ENCODE measurements around the gene ITGA11. TPM values are rescaled to one million over a fixed set of nuclear protein-coding genes. Genes with fewer than 3 reads are reported as not detected.

ITGA11 gene
- total RNA-seq, 1 donor, result 567 TPM

DNA sequence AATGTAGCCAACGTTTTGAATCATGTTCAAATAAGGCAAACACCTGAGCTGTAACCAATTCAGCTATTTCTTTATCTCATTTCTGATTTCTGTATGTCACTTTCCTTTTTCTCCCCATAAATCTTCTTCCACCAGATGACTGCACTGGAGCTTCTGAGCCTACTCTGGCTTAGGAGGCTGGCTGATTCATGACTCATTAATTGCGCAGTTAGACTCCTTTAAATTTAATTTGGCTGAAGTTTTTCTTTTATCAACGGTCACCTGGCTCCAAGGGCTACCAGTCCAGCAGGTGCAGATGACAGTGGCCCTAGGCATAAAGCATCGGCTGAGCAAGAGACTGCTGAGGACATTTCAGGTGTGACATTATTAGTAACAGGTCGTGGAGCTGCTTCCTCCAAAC is 39.6 kb upstream of the ITGA11 start:
- H4K20me1 ChIP-seq (ENCODE audit: insufficient read depth, low read length), result no peaks in the 10 kb centered on the region
- no peak overlapping the region for H2AFZ ChIP-seq (ENCODE audit: low read length)
- no peaks in the 10 kb centered on the region for H3K79me2 ChIP-seq (ENCODE audit: insufficient read depth, low read length)
- TF ChIP-seq, protein P1, sequence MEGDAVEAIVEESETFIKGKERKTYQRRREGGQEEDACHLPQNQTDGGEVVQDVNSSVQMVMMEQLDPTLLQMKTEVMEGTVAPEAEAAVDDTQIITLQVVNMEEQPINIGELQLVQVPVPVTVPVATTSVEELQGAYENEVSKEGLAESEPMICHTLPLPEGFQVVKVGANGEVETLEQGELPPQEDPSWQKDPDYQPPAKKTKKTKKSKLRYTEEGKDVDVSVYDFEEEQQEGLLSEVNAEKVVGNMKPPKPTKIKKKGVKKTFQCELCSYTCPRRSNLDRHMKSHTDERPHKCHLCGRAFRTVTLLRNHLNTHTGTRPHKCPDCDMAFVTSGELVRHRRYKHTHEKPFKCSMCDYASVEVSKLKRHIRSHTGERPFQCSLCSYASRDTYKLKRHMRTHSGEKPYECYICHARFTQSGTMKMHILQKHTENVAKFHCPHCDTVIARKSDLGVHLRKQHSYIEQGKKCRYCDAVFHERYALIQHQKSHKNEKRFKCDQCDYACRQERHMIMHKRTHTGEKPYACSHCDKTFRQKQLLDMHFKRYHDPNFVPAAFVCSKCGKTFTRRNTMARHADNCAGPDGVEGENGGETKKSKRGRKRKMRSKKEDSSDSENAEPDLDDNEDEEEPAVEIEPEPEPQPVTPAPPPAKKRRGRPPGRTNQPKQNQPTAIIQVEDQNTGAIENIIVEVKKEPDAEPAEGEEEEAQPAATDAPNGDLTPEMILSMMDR (IDR thresholded peaks at IDR 0.05; ENCODE audit: extremely low read depth, low read depth, low read length), result no peak
- H3K27me3 ChIP-seq (ENCODE audit: insufficient read depth, low read length), result no peaks in the 10 kb centered on the region
- H3K9me3 ChIP-seq (ENCODE audit: low read depth, low read length), result no peaks in the 10 kb centered on the region
- peaks cover 26% of the 10 kb centered on the region for H3K4me1 ChIP-seq (ENCODE audit: insufficient read depth, low read length)
- H3K4me3 ChIP-seq (ENCODE audit: insufficient read depth, low read length), result no peak overlapping the region
- peak overlapping the region; percentile 12 for H3K4me2 ChIP-seq (ENCODE audit: insufficient read depth, low read length)
- H3K27ac ChIP-seq (ENCODE audit: low read depth, low read length), result no peak overlapping the region
- no peak for DNase-seq (ENCODE audit: insufficient read length, low spot score, missing footprints)
- no peaks in the 10 kb centered on the region for H3K36me3 ChIP-seq (ENCODE audit: insufficient read depth, low read length)

- H3K27me3 ChIP-seq (ENCODE audit: insufficient read depth, low read length), result no peaks in the 10 kb centered on the region
- H3K4me3 ChIP-seq (ENCODE audit: insufficient read depth, low read length), result no peak overlapping the region
- TF ChIP-seq, protein P1 (IDR thresholded peaks at IDR 0.05; ENCODE audit: extremely low read depth, low read depth, low read length), result no peak
- DNase-seq (ENCODE audit: insufficient read length, low spot score, missing footprints), result no peak
- no peak overlapping the region for H3K4me2 ChIP-seq (ENCODE audit: insufficient read depth, low read length)
- no peaks in the 10 kb centered on the region for H3K79me2 ChIP-seq (ENCODE audit: insufficient read depth, low read length)
- H3K36me3 ChIP-seq (ENCODE audit: insufficient read depth, low read length), result no peaks in the 10 kb centered on the region
- no peaks in the 10 kb centered on the region for H4K20me1 ChIP-seq (ENCODE audit: insufficient read depth, low read length)
- H3K4me1 ChIP-seq (ENCODE audit: insufficient read depth, low read length), result peaks cover 28% of the 10 kb centered on the region
- no peak overlapping the region for H3K27ac ChIP-seq (ENCODE audit: low read depth, low read length)
- no peak overlapping the region for H2AFZ ChIP-seq (ENCODE audit: low read length)
- H3K9me3 ChIP-seq (ENCODE audit: low read depth, low read length), result no peaks in the 10 kb centered on the region
These were observed 39.0 kb upstream of the ITGA11 start for GRCh38 chr15:68470976-68471375.

GRCh38 chr15:68470049-68470742 is 38.2 kb upstream of the ITGA11 start:
- no peaks in the 10 kb centered on the region for H3K9me3 ChIP-seq (ENCODE audit: low read depth, low read length)
- peak overlapping the region; percentile 84 for H3K27ac ChIP-seq (ENCODE audit: low read depth, low read length)
- H3K27me3 ChIP-seq (ENCODE audit: insufficient read depth, low read length), result no peaks in the 10 kb centered on the region
- no peaks in the 10 kb centered on the region for H4K20me1 ChIP-seq (ENCODE audit: insufficient read depth, low read length)
- H3K4me1 ChIP-seq (ENCODE audit: insufficient read depth, low read length), result peaks cover 36% of the 10 kb centered on the region
- TF ChIP-seq, protein P1 (IDR thresholded peaks at IDR 0.05; ENCODE audit: extremely low read depth, low read depth, low read length), result peak; percentile 9
- H3K36me3 ChIP-seq (ENCODE audit: insufficient read depth, low read length), result no peaks in the 10 kb centered on the region
- no peaks in the 10 kb centered on the region for H3K79me2 ChIP-seq (ENCODE audit: insufficient read depth, low read length)
- no peak overlapping the region for H3K4me2 ChIP-seq (ENCODE audit: insufficient read depth, low read length)
- DNase-seq (ENCODE audit: insufficient read length, low spot score, missing footprints), result no peak
- H3K4me3 ChIP-seq (ENCODE audit: insufficient read depth, low read length), result no peak overlapping the region
- peak overlapping the region; percentile 13 for H2AFZ ChIP-seq (ENCODE audit: low read length)

DNA sequence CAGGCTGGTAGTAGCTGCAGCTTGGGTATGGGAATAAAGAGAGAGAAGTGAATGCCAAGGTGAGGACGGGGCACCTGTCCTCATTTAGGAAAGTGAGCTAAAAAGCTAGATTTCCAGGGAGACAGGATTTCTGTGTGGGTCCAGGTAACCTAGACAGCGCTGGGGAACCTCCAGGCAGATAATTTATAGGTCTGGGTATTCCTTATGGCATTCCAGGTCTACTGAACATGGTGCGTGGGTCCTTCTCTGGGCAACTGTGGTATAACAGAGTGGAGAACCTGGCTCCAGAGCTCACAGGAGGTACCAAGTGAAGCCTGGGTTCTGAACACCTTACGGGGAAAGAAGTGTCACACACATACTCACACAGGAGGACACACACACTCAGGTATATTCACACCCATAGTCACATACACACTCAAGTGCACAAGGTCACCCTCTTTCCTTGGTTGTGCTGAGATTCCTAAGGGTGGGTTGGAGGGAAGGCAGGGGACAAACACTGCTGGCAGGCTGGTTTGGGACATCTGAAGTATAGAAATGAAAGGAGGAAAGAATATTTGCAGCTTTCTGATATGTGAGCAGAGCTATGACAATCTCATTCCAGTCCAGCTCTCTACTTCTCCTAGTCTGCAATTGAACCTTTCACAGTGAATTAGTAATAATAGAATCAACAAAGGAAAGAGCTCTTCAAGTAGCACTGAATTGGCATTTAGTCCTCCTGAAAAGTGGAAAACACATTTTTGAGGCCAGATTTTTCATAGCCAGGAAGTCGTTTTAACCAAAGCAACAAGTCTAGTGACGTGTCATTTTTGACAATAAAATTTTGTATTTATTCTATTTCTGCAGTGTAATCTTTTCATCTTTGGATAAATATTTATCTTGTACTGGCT is 37.4 kb upstream of the ITGA11 start:
- no peaks in the 10 kb centered on the region for H3K36me3 ChIP-seq (ENCODE audit: insufficient read depth, low read length)
- DNase-seq (ENCODE audit: insufficient read length, low spot score, missing footprints), result peak; percentile 75
- no peaks in the 10 kb centered on the region for H4K20me1 ChIP-seq (ENCODE audit: insufficient read depth, low read length)
- peak overlapping the region; percentile 18 for H2AFZ ChIP-seq (ENCODE audit: low read length)
- H3K9me3 ChIP-seq (ENCODE audit: low read depth, low read length), result no peaks in the 10 kb centered on the region
- TF ChIP-seq, protein P1 (IDR thresholded peaks at IDR 0.05; ENCODE audit: extremely low read depth, low read depth, low read length), result no peak
- peaks cover 43% of the 10 kb centered on the region for H3K4me1 ChIP-seq (ENCODE audit: insufficient read depth, low read length)
- no peaks in the 10 kb centered on the region for H3K79me2 ChIP-seq (ENCODE audit: insufficient read depth, low read length)
- no peak overlapping the region for H3K4me3 ChIP-seq (ENCODE audit: insufficient read depth, low read length)
- peak overlapping the region; percentile 84 for H3K27ac ChIP-seq (ENCODE audit: low read depth, low read length)
- H3K27me3 ChIP-seq (ENCODE audit: insufficient read depth, low read length), result no peaks in the 10 kb centered on the region
- peak overlapping the region; percentile 29 for H3K4me2 ChIP-seq (ENCODE audit: insufficient read depth, low read length)

All from osteoblast (primary cell).